KG1 (cell line): ENCODE measurements around the gene STRA6.

Experiments used
- DNase-seq: peaks from one replicate; lab custom pipeline; 2025; lab: John Stamatoyannopoulos, UW

The STRA6 gene

DNA sequence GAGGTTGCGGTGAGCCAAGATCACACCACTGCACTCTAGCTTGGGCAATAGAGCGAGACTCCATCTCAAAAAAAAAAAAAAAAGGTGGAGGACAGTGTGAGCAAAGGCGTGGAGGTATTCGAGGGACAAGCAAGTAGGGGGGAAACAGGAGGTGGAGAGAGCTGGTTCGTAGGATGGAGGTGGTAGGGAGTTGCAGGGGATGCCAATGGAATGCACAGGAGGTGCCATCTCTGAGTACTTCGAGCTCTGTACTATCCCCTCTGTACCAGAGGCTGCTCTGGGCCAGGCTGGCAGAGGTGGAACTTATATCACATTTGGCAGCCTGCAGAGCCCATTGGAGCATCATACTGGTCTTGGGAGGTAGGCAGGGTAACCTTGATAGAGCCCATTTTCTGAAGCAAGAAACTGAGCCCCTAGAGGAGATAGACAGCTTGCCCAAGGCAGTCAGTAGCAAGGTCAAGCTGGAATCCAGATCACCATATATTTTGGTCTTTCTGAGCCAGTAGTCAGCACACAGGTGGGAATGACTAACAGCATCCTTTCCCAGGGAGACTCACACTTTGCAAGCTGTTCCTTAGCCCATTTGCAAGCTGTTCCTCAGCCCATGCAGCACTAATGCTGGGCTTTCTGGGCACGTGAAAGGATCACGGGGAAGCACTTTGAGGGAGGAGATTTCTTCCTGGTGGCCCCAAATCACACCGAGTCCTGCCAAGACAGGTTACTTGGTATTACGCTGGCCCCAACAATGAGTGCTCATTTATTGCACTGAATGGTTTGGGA, 24.4 kb upstream of the STRA6 start:
- no peak for DNase-seq

- DNase-seq: no peak
These were observed 23.3 kb upstream of the STRA6 start for GRCh38 chr15:74225928-74226327.

DNA sequence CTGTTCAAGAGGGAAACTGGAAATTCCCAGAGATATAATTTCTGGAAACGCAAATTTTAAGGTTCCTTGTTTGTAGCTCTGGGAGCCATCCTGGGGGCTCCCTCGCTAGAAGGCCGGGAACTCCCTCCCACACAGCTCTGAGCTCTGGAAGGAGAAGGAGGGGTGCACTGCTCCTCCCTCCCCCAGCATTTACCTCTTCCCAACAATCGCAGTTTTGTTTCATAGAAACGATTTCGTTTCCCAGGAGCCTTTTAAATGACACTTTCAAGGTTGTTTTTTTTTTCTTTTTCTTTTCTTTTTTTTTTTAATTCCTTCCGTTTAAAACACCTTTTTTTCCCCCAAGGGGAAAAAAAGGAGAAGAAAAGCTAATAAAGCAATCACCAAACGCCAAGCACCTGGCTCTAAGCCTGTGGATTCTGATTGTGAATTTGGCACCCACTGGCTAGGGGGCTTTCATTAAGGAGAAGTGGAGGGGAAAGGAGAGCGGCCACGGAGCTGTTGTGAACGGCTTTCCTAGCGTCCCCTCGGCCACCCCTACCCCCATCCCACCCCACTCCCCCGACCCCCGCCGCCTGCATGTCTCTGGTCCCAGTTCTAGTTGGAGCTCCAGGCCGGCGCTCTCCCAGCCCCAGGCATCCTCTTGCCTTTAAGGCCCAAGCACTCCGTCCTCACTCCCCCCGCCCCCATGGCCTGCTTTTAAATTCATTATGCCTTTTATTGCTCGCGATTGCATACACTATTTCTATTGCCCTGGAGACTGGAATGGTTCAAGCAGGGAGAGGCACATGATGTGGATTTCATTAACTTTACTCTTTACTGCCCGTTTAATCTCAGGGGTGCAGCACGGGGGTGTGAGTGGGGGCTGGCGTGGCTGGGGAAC, 19.9 kb upstream of the STRA6 start:
- DNase-seq: no peak

DNA sequence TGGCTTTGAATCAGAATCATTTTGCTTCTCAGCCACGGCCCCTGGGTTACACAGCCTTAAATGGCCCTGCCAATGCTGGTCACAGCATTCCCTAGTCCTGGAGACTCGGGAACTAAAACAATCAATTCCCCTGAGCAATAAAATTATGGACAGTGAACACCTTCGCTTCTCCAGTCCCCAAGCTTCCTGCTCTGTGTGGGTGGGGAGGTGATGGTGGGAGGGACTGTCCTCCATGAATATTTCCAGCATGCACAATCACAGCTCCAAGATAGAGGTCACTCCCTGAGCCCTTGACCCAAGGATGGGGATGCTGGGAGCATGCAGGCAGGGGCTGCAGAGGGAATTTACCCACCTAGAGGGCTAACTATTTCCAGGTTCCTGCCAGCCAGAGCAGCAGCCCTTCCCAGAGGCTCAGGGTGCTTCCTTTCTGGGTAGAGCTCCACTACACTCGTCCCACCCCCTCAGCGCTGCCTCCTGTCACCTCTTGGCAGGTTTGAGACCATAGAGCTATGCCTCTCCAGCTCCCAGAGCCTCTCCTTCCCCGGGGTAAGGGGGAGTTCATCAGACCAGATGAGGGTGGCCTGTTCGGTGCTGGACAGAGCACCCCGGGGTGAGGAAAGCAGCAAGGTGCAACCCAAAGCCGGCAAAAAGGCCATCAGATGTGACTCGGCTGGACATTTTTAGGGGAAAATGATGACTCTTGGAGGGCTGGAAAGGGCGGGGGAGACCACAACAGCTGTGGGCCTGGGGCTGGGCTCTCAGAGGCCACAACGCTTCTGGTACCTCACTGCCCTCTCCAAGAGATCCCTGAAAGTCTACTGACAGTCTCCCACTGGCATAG, 19.0 kb upstream of the STRA6 start:
- no peak for DNase-seq

DNA sequence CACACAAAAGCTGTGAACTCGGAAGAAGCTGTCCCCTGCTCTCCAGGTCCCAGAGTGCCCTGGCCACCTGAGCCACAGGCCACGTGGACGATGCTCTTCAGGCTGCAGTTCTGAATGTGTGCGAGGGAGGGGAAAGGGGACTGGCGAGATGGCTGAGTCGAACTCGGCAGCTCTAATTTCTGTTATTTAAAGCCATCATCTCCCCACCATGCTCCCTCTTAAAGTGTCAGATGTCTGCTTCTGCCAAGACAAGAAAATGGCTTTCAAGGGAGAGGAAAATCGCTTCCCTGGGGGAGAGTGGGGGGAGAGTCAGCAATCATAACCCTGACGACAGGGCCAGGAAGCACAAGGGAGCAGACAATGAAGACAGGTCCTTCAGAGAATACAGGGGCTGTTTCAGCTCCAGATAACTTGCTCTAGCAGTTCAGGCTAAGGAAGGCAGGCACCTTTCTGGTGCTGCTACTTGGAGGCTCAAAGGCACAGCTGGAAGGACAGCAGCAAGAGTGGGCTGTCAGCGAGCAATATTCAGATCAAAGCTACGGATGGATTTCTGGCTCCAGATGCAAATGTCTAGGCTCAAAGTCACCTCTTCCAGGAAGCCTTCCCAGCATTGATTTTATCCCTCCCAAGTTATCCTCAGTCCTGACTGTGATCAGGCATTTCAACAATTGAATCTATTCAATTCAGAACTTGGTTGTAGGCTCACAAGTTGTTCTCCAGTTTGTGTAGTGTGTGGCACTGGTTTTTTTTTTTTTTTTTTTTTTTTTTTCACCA, 18.1 kb upstream of the STRA6 start:
- DNase-seq: no peak

DNA sequence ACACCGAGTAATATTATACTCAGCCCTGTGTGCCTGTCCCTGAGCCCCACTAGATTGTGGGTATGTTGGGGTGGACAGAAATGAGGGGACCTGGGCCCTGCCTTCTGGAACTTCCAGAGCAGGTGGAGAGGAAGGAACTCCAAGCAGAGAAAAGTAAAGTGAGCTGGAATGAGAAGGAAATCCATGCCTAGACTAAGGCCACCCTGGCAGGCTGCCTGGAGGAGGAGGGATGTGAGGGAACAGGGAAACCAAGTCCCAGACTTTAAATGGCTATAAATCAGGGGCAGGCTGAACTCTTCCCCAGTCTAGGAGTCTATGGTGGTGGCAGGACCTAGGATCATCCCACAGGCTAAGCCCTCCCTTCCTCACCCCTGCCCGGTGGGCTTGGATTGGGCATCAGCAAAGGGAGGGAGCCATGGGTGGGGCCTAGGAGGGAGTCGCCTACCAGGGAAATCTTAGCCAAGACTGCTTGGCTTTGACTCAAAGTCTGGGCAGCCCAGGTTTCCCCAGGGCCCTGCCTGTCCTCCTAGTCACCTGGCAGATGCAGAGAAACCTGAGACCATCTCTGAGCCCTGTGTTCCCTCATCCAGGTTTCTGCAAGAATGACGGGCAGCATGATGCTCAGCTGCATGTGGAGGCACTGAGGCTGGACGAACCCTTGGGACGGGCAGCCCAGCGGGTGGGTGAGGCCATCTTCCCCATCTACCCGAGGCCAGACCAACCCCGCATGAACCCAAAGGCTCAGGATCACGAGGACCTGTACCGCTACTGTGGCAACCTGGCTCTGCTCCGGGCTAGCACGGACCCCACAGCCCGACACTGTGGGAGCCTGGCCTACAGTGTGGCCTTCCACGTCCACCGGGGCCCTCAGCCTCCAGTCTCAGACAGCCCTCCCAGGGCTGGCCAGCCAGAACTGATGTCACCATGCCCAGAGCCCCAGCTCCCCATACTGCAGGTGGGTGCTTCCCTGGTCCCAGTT, 15.6 kb upstream of the STRA6 start:
- DNase-seq: no peak

DNA sequence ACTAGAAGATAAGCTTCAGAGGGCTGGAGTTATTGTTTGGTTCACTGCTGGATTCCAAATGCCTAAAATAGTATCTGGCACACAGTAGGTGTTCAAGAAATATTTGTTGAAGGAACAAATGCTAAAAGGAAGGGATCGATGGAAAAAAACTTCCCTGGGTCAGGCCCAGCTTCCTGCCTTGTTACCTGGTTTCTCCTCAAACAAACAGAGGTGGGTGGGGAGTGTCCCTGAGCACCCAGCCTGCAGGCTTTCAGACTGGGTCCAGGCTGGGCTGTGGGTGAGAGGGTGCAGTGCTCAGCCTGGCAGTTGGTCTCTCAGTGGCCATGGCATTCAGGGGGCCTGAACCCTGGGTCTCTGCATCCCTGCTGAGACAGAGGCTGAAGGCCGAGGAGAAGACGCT, 14.4 kb upstream of the STRA6 start:
- no peak for DNase-seq

GRCh38 chr15:74215958-74216357, 13.4 kb upstream of the STRA6 start:
- no peak for DNase-seq

DNA sequence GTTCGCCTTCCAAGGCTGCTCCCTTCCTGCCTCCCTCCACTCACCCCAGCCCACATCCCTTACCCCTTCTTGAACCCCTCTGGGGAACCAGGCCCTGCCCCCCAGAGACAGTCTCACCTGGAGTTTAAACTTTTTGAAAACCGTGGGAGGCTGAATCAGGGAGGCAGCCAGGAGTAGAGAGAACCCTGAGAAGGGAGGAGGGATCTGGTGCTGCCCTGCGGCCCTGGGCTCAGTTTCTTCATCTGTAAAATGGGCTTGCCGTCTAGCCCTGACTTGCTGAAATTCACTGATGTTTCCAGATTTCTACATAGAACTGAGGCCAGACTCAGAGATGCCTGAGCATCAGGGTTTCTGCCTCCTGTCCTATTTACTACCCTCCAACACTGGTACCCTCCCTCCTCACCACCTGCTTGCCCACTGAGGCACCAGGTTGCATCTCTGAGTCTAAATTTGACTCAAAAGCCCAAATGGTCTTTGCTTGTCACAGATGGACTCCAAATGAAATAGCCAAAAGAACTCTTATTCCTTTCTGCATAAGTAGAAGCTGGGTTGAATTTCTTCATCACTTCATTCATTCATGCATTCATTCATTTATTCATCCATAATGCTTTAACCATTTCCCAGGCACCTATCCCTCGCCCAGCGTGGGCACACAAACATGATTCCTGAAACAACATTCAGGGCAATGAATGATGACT, 11.9 kb upstream of the STRA6 start:
- DNase-seq: no peak

DNA sequence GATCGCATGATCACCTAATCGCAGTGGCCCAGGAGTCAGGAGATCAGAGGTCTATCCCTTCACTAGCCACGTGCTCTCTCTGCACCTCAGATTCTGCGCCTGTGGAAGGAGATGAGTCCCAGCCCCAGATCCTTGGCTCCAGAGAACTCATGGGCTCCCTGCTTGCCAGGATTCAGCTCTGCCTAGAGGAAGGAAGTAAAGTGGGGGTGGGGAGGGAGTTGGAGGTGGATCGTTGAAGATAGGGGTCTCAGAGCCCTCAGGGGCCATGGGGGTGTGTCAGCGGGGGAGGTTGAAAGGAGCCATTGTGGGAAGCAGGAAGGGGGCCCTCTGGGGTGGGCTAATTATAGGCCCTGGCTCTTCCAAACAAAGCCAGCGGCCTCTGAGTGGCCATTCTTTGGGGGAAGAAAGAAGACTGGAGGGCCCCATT, 11.3 kb upstream of the STRA6 start:
- DNase-seq: no peak

- DNase-seq: no peak
These were observed 9.9 kb upstream of the STRA6 start for GRCh38 chr15:74212494-74212893.

DNA sequence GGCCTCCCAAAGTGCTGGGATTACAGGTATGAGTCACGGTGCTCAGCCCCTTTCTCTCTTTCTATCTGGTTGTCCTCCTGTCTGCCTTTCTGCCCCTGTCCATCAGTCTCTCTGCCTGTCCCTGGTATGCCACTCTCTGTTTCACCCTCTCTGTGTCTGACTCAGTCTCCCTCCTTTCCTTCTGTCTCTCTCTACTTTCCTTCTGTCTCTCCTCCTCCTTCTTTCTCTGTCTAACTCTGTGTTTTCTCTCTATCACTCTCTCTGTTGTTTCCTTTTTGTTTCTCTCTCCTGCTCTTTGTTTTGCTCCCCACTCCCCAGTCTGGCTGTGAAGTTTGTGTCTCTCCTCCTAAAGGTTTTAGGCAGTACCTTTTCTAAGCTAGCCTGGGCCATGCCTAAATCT, 9.1 kb upstream of the STRA6 start:
- DNase-seq: no peak

- DNase-seq: no peak
These were observed 8.1 kb upstream of the STRA6 start for GRCh38 chr15:74210729-74211128.

DNA sequence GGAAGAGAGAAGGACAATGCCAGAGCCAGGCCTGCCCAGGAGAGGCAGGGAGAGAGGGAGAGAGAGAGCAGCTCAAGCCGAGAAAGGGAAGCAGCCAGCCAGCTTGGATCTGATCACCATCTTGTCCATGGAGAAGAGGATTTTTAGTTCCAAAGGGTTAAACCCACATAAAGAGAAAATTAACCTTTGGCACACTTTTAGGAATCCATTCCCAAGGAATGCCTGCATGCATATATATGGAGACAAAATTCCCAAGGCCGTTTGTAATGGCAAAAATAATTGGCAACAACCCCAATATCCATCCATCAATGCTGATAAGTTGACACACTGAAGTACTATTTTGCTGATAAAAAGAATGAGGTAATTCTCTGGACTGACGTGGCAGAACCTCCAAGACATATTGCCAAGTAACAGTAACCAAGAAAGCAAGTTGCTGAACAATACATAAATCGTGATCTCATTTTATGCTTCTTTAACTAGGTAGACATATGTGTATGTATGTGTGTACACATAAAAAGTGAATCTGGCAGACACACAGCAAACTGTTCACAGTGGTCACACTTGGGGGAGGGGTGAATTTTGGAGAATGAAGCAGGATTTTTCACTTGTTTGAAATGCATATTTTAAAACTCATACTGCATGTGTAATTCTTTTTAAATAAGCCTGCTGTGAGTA, 7.5 kb upstream of the STRA6 start:
- no peak for DNase-seq

GRCh38 chr15:74209560-74209958, 7.0 kb upstream of the STRA6 start:
- no peak for DNase-seq

DNA sequence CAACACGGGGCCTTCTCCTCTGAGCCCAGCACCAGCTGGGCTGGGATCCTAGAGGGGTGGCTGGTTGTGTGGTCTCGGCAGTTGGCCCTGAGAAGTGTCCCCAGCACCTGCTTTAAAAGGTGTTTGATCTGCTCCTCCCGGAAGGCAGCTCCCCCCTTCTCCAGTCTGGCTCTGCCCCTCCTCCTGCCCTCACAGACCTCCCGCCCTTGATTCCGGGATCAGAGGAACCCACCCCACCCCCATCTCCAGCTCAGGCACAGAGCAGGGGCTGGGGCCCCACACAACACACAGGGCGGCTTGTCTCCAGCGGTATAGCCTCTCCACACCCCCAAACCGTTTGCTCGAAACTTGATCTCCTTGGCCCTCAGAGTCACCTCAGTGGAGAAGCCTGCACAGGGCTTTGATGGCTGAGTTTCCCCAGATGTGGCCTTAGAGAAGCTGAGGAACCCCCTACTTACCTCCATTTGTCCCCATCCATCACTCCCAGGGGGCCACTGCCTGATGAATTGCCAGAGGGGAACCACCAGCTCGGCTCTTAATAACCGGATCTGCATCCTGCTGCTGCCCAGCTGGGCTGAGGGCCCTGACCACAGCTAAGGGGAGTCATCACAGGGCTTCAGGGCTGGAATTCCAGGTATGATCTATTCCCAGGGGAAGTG, 6.4 kb upstream of the STRA6 start:
- DNase-seq: no peak

DNA sequence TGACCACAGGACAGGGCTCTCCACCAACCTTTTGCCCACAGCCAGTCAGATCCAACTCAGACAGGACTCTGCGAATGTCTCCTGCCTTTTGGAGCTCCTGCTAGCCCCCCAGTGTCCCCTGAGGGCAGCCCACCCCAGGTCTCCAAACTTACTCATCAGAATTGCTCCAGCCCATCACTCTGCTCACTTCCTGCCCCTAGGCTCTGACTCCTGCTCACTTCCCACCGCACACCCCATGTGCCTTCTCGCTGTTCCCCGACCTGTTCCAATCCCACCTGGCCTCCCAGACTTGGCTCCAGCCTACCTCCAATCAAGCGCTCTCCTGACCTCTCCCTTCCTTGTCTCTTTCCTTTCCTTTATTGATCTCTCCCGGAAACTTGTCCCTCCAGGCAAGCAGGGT, 5.9 kb upstream of the STRA6 start:
- no peak for DNase-seq

- no peak for DNase-seq
These were observed 5.3 kb upstream of the STRA6 start for GRCh38 chr15:74207652-74208440.
